IPS-NIHi11 (cell line): Measurements from ENCODE around the gene RPL9.
A peak's percentile ranks its signal among the peaks of the same experiment; 100 is the strongest.
"Not testable (repeated sequence)": the region's sequence is repeated elsewhere in the genome, so short reads cannot be mapped to it uniquely, and the experiment has no call there.

Experiments
- DNase-seq: peaks from one replicate; pipeline ENCODE4 v3.0.0; 2012; ENCODE audit warnings: mixed read lengths, low spot score

RPL9 gene

GRCh38 chr4:39458505-39459300 is at the start of gene RPL9, which contains the start of gene LIAS:
RPL9 (minus strand) TSS chr4:39458922; CDS start chr4:39458439, 483 bp downstream.
LIAS (plus strand) TSS chr4:39459056; CDS start chr4:39459118, 62 bp downstream.
- peak; percentile 100 for DNase-seq

- DNase-seq: no peak
Observed at GRCh38 chr4:39505581-39505980, 46.9 kb upstream of the RPL9 start.

- DNase-seq: no peak
Observed at GRCh38 chr4:39504538-39504937, 45.8 kb upstream of the RPL9 start.

- DNase-seq: not testable (repeated sequence)
Observed at GRCh38 chr4:39502664-39503035, 43.9 kb upstream of the RPL9 start.

GRCh38 chr4:39502019-39502663 is 43.4 kb upstream of the RPL9 start:
- DNase-seq: no peak

GRCh38 chr4:39498727-39499020 is 40.0 kb upstream of the RPL9 start:
- no peak for DNase-seq

GRCh38 chr4:39497909-39498726 is 39.4 kb upstream of the RPL9 start:
- no peak for DNase-seq

- no peak for DNase-seq
Observed at GRCh38 chr4:39495446-39496213, 36.9 kb upstream of the RPL9 start.

- DNase-seq: no peak
Observed at GRCh38 chr4:39494354-39494753, 35.6 kb upstream of the RPL9 start.

GRCh38 chr4:39490322-39490721 is 31.6 kb upstream of the RPL9 start:
- no peak for DNase-seq

- DNase-seq: no peak
Observed at GRCh38 chr4:39486221-39486804, 27.6 kb upstream of the RPL9 start.

GRCh38 chr4:39484582-39485272 is 26.0 kb upstream of the RPL9 start:
- no peak for DNase-seq

- DNase-seq: no peak
Observed at GRCh38 chr4:39480902-39481695, 22.4 kb upstream of the RPL9 start.

- no peak for DNase-seq
Observed at GRCh38 chr4:39480251-39480650, 21.5 kb upstream of the RPL9 start.

- DNase-seq: no peak
Observed at GRCh38 chr4:39476187-39476895, 17.6 kb upstream of the RPL9 start.

GRCh38 chr4:39472396-39472795 is 13.7 kb upstream of the RPL9 start:
- DNase-seq: no peak

GRCh38 chr4:39470402-39470801 is 11.7 kb upstream of the RPL9 start:
- no peak for DNase-seq

GRCh38 chr4:39469429-39470077 is 10.8 kb upstream of the RPL9 start:
- peak; percentile 41 for DNase-seq

GRCh38 chr4:39467464-39467863 is 8.7 kb upstream of the RPL9 start:
- DNase-seq: no peak
